ENCODE measurements around the gene CNN1.
"Not testable (repeated sequence)": the region's sequence is repeated elsewhere in the genome, so short reads cannot be mapped to it uniquely, and the experiment has no call there.

GRCh38 chr19:11573354-11573753 is 34.7 kb downstream of the CNN1 start:
- TF ChIP-seq CTCF, POLR2A (IDR thresholded peaks at IDR 0.05): not testable (repeated sequence)

Data from heart left ventricle (tissue), 13 donors.